ENCODE measurements around the gene GPX3. TPM values are rescaled to one million over a fixed set of nuclear protein-coding genes. Genes with fewer than 3 reads are reported as not detected.

Gene GPX3
- total RNA-seq, 4 donors from 2014 or later: 252 to 758 (median 352) TPM

- no peaks in the 10 kb centered on the region for H3K27me3 ChIP-seq
- in situ Hi-C loops (cut with MboI; ENCODE audit: low pct_ligation_motif_present in 1 of 4, low pct_unique_long_range_greater_than_20kb in 1 of 4, low sequenced_read_pairs in 3 of 4) (loop anchor here (5.0 to 10.0 kb wide), 2 partner anchors 62 to 64 kb away; no protein-coding TSS in a partner anchor), intact Hi-C loops (cut with DNase I; ENCODE audit: low total_unique reads) (no loop called here)
- no peaks in the 10 kb centered on the region for H3K9me3 ChIP-seq
- WGBS, 2 donors (ENCODE audit: low coverage in 1 of 2): 79 to 81% methylated on average over 3 of the region's 3 CpGs
- peaks cover 0 to 32% (median 16%) of the 10 kb centered on the region in 4 donors for H3K36me3 ChIP-seq
- H3K4me3 ChIP-seq: no peak overlapping the region
- H3K4me1 ChIP-seq: peaks cover 5 to 34% (median 13%) of the 10 kb centered on the region in 4 donors
- DNase-seq: no peak
- TF ChIP-seq CTCF (IDR thresholded peaks at IDR 0.05) (no peak), EP300 (IDR thresholded peaks at IDR 0.05; ENCODE audit: low read depth) (no peak), POLR2AphosphoS5 (IDR thresholded peaks at IDR 0.05) (no peak), POLR2A (IDR thresholded peaks at IDR 0.05) (no peak)
- peak overlapping the region in 1 of 4 donors; percentile 82 for H3K27ac ChIP-seq
These were observed 32.4 kb downstream of the GPX3 start for GRCh38 chr5:151052836-151053235.

- Histone ChIP-seq H3K27ac (peak overlapping the region; percentile 57 to 82 (median 77)), H3K36me3 (peaks cover 0 to 21% (median 11%) of the 10 kb centered on the region in 4 donors), H3K27me3 (no peaks in the 10 kb centered on the region), H3K4me1 (peaks cover 5 to 34% (median 13%) of the 10 kb centered on the region in 4 donors), H3K9me3 (no peaks in the 10 kb centered on the region), H3K4me3 (no peak overlapping the region)
- 90% methylated on average over 4 of the region's 4 CpGs; no CpG with 5 or more reads in 1 of the 2 donors for whole genome bisulfite sequencing, 2 donors (ENCODE audit: low coverage in 1 of 2)
- intact Hi-C loops (cut with DNase I; ENCODE audit: low total_unique reads) (no loop called here), in situ Hi-C loops (cut with MboI; ENCODE audit: low pct_ligation_motif_present in 1 of 4, low pct_unique_long_range_greater_than_20kb in 1 of 4, low sequenced_read_pairs in 3 of 4) (loop anchor here (5.0 to 10.0 kb wide), 2 partner anchors 61 to 63 kb away; no protein-coding TSS in a partner anchor)
- DNase-seq: no peak
- no peak for TF ChIP-seq CTCF (IDR thresholded peaks at IDR 0.05)
- no peak for TF ChIP-seq POLR2AphosphoS5 (IDR thresholded peaks at IDR 0.05)
- TF ChIP-seq POLR2A (IDR thresholded peaks at IDR 0.05): no peak
- no peak for TF ChIP-seq EP300 (IDR thresholded peaks at IDR 0.05; ENCODE audit: low read depth)
These were observed 33.5 kb downstream of the GPX3 start for GRCh38 chr5:151053796-151054462.

- intact Hi-C loops (cut with DNase I; ENCODE audit: low total_unique reads): no loop called here
- in situ Hi-C loops (cut with MboI; ENCODE audit: low pct_ligation_motif_present in 1 of 4, low pct_unique_long_range_greater_than_20kb in 1 of 4, low sequenced_read_pairs in 3 of 4): loop anchor here (5.0 to 10.0 kb wide), 2 partner anchors 60 to 63 kb away; no protein-coding TSS in a partner anchor
- Histone ChIP-seq H3K27me3 (no peaks in the 10 kb centered on the region), H3K9me3 (no peaks in the 10 kb centered on the region), H3K4me3 (no peak overlapping the region), H3K27ac (peak overlapping the region; percentile 57 to 82 (median 77)), H3K4me1 (peaks cover 5 to 34% (median 13%) of the 10 kb centered on the region in 4 donors), H3K36me3 (peaks cover 0 to 16% (median 7%) of the 10 kb centered on the region in 4 donors)
- WGBS, 2 donors (ENCODE audit: low coverage in 1 of 2): 69 to 87% methylated on average over 3 of the region's 3 CpGs
- peak; percentile 79 for DNase-seq
- TF ChIP-seq CTCF (IDR thresholded peaks at IDR 0.05) (no peak), POLR2A (IDR thresholded peaks at IDR 0.05) (peak; percentile 55), POLR2AphosphoS5 (IDR thresholded peaks at IDR 0.05) (peak in 2 of 3 donors; percentile 87 to 88), EP300 (IDR thresholded peaks at IDR 0.05; ENCODE audit: low read depth) (peak; percentile 99)
These were observed 34.3 kb downstream of the GPX3 start for GRCh38 chr5:151054709-151055108.

- intact Hi-C loops (cut with DNase I; ENCODE audit: low total_unique reads): no loop called here
- H3K27ac ChIP-seq: peak overlapping the region; percentile 21 to 82 (median 71)
These were observed 34.9 kb downstream of the GPX3 start for GRCh38 chr5:151055336-151055735.

More at GRCh38 chr5:151055336-151055735, 34.9 kb downstream of the GPX3 start:
- H3K36me3 ChIP-seq: peaks cover 0 to 12% (median 5%) of the 10 kb centered on the region in 4 donors
- no peak overlapping the region for H3K4me3 ChIP-seq
- no peaks in the 10 kb centered on the region for H3K27me3 ChIP-seq
- TF ChIP-seq EP300 (IDR thresholded peaks at IDR 0.05; ENCODE audit: low read depth) (no peak), POLR2A (IDR thresholded peaks at IDR 0.05) (no peak), CTCF (IDR thresholded peaks at IDR 0.05) (no peak), POLR2AphosphoS5 (IDR thresholded peaks at IDR 0.05) (no peak)
- WGBS, 2 donors (ENCODE audit: low coverage in 1 of 2): 88 to 93% methylated on average over 3 to 6 of the region's 6 CpGs
- no peak for DNase-seq
- H3K9me3 ChIP-seq: no peaks in the 10 kb centered on the region
- in situ Hi-C loops (cut with MboI; ENCODE audit: low pct_ligation_motif_present in 1 of 4, low pct_unique_long_range_greater_than_20kb in 1 of 4, low sequenced_read_pairs in 3 of 4): loop anchor here in 1 of 4 donors (10.0 kb wide), 1 partner anchor 59 kb away; no protein-coding TSS in a partner anchor
- peaks cover 9 to 39% (median 17%) of the 10 kb centered on the region in 4 donors for H3K4me1 ChIP-seq

Data from transverse colon (tissue), 4 donors.